UCSD-AML1 (cell line): ENCODE results near the gene CDH15.

Source experiments
- DNase-seq: peaks from one replicate; lab custom pipeline; 2025; ENCODE audit not compliant: unreplicated experiment; lab: John Stamatoyannopoulos, UW

CDH15 gene

DNA sequence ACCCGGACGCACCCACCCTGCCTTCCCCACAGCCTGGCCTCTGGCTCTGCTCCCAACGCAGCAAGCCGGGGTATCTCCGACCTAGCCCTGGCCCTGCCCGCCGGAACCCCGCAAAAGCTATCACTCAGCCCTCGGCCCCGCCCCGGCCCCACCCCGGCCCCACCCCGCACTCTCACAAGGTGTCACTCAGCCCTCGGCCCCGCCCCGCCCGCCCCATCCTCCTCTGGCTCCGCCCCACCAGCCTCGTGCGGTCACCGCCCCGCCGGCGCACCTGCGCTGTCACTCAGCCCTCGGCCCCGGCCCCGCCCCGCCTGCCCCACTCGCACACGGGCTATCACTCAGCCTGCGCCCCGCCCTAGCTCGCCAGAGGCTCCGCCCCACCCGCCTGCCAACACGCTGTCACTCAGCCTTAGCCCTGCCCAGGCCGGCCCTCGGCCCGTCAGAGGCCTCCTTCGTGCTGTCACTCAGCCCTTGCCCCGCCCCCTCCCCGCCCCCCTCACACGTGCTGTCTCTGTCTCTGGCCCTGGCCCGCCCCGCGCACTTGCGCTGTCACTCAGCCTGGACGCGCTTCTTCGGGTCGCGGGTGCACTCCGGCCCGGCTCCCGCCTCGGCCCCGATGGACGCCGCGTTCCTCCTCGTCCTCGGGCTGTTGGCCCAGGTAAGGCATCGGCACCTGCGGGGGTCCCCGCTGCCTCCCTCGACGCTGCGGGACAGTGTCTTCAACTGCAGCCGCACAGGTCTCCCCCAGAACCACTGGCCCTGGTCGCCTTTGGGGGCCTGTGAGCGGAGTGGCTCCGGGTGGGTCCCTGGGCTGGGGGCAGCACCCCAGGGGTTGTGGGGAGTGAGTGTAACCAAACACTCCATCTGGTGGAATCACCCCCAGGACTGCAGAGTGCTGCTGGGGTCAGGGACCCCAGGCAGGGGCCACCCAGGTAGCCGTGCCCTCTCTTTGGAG is at the start of gene CDH15:
Gene CDH15, plus strand, starts transcription at position 533 of the 955 bp plus-strand sequence. Its CDS starts 84 bp downstream, at position 617.
- peak; percentile 95 for DNase-seq

- no peak for DNase-seq
These were observed 49.2 kb upstream of the CDH15 start for GRCh38 chr16:89122322-89122851.

GRCh38 chr16:89123001-89123830 is 48.3 kb upstream of the CDH15 start:
- DNase-seq = no peak

- no peak for DNase-seq
These were observed 47.8 kb upstream of the CDH15 start for GRCh38 chr16:89123831-89124100.

DNA sequence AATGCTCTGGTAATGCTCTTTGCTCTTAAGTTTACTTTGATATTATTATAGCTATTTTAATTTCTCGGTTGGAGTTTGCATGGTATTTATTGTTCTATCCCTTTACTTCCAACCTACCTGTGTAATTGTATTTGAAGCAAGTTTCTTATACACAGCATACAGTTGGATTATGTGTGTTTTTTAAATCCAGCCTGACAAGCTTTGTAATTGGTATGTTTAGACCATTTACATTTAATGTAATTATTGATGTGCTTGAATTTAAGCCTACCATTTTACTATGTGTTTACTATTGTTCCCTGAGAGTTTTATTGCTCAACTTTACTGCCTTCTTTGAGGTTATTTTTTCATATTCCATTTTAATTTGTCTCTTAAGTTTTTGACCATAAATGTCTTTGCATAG is 42.2 kb upstream of the CDH15 start:
- DNase-seq = no peak

- DNase-seq = no peak
These were observed 41.1 kb upstream of the CDH15 start for GRCh38 chr16:89130448-89130847.

GRCh38 chr16:89131783-89132182 is 39.8 kb upstream of the CDH15 start:
- no peak for DNase-seq

GRCh38 chr16:89132194-89133005 is 39.1 kb upstream of the CDH15 start:
- DNase-seq = no peak

GRCh38 chr16:89133457-89134127 is 38.0 kb upstream of the CDH15 start:
- DNase-seq = no peak

- DNase-seq = no peak
These were observed 37.3 kb upstream of the CDH15 start for GRCh38 chr16:89134269-89134668.

GRCh38 chr16:89135166-89135565 is 36.4 kb upstream of the CDH15 start:
- DNase-seq = no peak

GRCh38 chr16:89135971-89136765 is 35.4 kb upstream of the CDH15 start:
- no peak for DNase-seq

- DNase-seq = no peak
These were observed 34.6 kb upstream of the CDH15 start for GRCh38 chr16:89136931-89137330.

DNA sequence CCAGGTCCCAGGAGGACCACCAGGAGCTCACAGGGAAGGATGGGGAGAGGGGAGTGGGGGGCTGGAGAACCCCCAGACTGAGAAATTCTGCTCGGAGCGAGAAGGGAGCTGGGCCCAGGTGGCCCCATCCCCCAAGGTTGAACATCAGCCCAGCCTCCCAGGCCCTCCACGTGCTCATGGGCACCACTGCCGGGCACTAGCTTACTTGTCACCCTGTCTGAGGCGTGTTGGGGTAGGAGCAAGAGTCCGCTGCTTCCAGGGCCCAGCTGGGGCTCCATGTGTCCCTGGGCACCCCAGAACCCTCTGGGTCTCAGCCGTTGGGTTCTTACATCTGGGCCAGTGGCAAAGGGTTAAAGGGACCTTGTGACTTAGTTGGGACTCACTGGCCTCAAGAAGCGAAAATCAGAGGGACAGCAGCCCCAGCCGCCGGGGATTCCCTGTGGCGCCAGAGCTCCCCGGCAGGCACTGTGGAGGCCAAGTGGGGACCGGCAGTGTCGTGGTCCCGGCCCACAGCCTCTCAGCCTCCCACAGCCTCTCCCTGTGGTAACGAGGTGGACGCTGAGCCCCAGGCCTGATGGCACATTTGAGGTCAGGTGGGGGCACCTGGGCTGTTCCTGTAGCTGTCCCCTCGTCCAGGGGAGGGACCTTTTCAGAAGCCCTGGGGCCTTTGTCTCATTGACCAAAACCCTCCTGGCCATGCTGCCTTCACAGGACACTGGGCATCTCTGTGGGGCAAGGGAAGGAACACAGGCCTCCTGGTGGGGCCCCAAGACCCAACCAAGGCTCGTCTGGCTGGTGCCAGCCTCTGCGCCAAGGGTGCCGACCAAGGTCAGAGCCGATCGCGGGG is 33.7 kb upstream of the CDH15 start:
- no peak for DNase-seq

DNA sequence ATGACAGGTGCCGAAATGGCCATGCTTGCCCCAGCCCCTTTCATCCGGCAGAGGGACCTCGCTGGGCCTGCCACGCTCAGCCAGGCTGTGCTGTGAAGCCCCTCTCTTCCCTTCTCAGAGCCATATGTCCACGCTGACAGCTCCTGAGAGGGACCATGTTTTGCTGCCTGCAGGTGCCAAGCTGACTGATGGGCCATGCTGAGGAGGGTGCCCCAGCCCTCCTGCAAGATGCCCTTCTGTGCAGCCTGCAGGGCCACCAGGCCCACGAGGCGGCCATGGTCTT is 33.1 kb upstream of the CDH15 start:
- no peak for DNase-seq

- no peak for DNase-seq
These were observed 32.6 kb upstream of the CDH15 start for GRCh38 chr16:89138843-89139520.

DNA sequence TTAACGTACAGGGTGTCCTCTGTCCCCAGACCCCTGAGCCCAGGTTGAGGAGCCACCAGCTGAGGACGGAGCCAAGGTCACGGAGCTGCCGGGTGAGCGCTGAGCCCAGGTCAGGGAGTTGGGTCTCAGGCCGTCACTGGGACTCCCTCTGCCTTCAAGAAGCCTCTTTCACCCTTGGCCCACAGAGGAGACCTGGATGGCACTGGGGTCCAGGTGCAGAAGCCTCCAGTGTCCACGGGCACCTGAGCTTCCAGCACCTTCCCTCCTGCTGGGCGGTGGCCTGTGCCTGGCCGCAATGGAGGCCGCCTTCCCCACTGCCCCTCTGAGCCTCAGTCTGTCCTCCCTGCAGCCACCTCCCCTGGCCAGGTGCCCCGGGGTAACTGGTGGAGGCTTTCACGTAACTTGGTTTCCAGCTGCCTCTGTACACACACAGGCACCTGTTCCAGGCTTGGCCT is 31.6 kb upstream of the CDH15 start:
- no peak for DNase-seq

DNA sequence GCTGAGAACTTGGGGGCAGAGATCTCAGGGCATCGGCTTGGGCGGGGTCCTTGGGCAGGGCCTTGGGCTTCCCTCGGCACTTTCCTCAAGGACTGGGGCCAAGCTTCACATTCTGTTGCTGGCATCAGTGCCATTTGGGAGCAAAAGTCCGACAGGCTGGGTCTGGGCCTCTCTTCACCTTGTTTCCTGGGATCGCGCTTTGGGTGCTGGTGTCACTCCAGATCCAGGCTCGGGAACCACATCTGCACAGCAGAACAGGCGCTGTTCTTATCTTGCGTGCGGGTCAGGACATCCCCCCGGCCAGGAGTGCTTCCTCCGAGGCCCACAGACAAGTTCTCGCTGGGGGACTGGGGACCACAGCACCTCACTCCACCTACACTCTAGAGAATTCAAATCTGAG is 31.1 kb upstream of the CDH15 start:
- DNase-seq = no peak
